ENCODE data around the gene SLC25A47. TPM values are rescaled to one million over a fixed set of nuclear protein-coding genes. Genes with fewer than 3 reads are reported as not detected.

SLC25A47 gene
- total RNA-seq, 1 donor, result not detected

DNA sequence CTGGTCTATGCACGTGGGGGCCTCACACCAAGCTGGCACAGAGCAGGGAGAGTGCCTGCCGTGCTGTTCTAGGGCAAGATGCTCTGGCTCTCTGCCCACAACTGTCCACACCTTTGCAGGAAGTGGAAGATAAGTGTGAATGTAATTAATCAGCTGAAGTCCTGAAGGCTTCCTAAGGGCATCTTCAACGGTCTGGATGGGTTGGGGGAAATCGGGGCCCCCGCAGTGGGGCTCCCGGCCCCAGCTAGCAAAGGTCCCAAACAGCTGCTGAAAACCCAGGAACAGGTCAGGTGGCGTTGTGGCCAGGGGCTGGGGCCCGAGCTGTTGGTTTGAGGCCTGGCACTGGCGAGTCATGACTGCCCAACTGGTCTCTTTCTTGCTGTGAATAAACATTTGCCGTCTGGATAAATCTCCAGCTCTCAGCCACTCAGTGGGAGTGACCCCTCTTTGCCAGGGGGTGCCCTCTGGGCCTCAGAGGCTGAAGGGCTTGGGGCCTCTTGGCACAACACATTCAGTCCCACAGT is 10.2 kb upstream of the SLC25A47 start:
- no peak overlapping the region for H3K4me3 ChIP-seq (ENCODE audit: low read depth, low read length)
- no peak for TF ChIP-seq CTCF (IDR thresholded peaks at IDR 0.05; ENCODE audit: insufficient read depth, low read depth, low read length)
- DNase-seq (ENCODE audit: low read depth), result no peak

DNA sequence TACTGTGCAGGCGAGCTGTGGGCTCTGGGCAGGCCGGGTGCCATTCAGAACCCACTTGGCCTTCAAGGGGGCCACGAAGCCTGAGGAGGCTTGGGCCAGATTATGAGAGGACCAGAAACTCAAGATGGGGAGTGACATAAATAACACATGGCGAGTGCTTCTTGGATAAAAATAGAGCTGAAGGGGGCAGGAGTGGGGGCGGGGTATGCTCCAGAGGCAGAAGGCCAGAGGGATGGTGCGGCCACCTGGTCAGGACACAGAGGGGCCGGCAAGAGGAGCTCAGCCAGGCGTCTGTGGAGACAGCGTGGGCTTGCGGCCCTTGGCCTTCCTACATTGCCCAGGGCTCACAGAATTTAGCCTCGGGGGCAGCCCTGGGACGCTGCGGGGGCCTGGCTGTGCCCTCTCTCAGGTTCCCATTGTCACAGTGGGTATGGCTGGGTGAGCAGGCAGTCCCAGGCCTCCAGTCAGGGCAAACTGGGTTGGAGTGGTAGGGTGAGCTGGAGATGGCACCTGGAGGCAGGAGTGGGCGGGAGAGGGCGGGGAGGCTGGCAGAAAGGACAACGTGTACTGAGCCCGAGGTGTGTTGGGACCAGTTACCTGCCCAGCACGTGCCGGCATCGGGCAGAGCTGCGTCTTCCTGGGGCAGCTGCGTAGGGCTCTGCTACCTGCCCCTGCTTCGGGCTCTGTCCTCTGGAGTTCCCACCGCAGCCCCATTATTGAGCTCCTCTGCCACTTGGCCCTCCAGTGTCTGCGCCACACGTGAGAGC is 9.5 kb upstream of the SLC25A47 start:
- DNase-seq (ENCODE audit: low read depth), result no peak
- no peak overlapping the region for H3K4me3 ChIP-seq (ENCODE audit: low read depth, low read length)
- no peak for TF ChIP-seq CTCF (IDR thresholded peaks at IDR 0.05; ENCODE audit: insufficient read depth, low read depth, low read length)

GRCh38 chr14:100314724-100315123 is 8.4 kb upstream of the SLC25A47 start:
- H3K4me3 ChIP-seq (ENCODE audit: low read depth, low read length), result no peak overlapping the region
- DNase-seq (ENCODE audit: low read depth), result no peak
- no peak for TF ChIP-seq CTCF (IDR thresholded peaks at IDR 0.05; ENCODE audit: insufficient read depth, low read depth, low read length)

DNA sequence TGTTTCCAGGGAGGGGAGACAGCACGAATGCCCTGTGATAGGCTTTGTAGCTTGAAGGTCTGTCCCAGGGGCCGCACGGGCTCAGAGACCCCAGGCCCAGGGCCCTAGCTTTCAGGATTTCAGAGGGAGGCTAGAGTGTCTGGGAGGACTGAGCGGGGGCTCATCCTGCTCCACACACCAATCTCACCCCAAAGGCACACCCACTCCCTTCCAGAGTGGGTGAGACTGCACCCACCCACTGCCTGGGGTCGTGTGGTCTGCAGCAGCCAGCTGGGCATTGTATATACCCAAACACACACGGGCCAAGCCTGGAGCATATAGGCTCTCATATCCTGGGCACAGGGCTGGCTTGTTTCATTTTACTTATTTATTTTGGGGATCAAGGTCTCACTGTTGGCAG is 5.8 kb upstream of the SLC25A47 start:
- no peak for DNase-seq (ENCODE audit: low read depth)
- no peak for TF ChIP-seq CTCF (IDR thresholded peaks at IDR 0.05; ENCODE audit: insufficient read depth, low read depth, low read length)

DNA sequence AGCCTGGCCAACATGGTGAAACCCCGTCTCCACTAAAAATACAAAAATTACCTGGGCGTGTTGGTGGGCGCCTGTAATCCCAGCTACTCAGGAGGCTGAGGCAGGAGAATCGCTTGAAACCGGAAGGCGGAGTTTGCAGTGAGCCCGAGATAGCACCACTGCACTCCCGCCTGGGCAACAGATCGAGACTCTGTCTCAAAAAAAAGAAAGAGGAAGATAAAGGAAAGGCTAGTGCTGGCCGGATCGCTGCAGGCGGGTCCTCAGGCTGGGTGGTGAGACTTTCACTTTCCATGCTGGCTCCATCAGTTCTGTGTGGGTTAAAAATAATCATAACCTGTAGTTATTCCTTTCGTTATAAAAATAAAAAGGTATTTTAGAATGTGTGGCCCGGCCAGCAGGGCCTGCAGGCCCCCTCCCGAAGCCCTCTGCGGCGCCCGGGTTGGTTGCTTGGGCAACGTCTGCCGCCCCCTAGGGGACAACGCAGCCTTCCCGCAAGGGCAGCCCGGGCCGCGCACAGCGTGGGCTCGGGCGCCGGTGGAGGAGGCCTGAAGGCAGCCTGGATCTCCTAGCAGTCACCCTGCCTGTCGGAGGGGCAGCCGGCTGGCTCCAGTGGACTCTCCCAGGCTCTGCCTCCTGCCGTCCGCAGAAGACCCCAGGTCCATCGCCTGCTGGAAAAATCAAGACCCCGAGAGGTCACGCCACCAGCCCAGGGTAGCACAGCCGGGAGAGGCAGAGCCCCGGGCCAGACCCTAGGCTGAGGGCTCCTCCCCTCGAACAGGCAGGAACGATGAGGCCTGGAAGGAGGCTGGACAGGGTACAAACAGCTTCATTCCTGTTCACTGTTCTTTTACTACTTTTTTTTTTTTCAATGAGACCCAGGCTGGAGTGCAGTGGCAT is 5.0 kb upstream of the SLC25A47 start:
- peak; percentile 55 for DNase-seq (ENCODE audit: low read depth)
- H3K4me3 ChIP-seq (ENCODE audit: low read depth, low read length), result peak overlapping the region; percentile 40
- TF ChIP-seq CTCF (IDR thresholded peaks at IDR 0.05; ENCODE audit: insufficient read depth, low read depth, low read length), result peak; percentile 82

More for the DNA sequence above, 5.8 kb upstream of the SLC25A47 start:
- H3K4me3 ChIP-seq (ENCODE audit: low read depth, low read length), result no peak overlapping the region

GRCh38 chr14:100320157-100320856 is 2.8 kb upstream of the SLC25A47 start:
- TF ChIP-seq CTCF (IDR thresholded peaks at IDR 0.05; ENCODE audit: insufficient read depth, low read depth, low read length), result no peak
- H3K4me3 ChIP-seq (ENCODE audit: low read depth, low read length), result no peak overlapping the region
- DNase-seq (ENCODE audit: low read depth), result no peak

Measured in fibroblast of villous mesenchyme (primary cell).